ENCODE results near the gene TBCE. TPM values are rescaled to one million over a fixed set of nuclear protein-coding genes. Genes with fewer than 3 reads are reported as not detected.

TBCE gene
- total RNA-seq, 1 donor from 2014 or later, result 12.1 TPM

DNA sequence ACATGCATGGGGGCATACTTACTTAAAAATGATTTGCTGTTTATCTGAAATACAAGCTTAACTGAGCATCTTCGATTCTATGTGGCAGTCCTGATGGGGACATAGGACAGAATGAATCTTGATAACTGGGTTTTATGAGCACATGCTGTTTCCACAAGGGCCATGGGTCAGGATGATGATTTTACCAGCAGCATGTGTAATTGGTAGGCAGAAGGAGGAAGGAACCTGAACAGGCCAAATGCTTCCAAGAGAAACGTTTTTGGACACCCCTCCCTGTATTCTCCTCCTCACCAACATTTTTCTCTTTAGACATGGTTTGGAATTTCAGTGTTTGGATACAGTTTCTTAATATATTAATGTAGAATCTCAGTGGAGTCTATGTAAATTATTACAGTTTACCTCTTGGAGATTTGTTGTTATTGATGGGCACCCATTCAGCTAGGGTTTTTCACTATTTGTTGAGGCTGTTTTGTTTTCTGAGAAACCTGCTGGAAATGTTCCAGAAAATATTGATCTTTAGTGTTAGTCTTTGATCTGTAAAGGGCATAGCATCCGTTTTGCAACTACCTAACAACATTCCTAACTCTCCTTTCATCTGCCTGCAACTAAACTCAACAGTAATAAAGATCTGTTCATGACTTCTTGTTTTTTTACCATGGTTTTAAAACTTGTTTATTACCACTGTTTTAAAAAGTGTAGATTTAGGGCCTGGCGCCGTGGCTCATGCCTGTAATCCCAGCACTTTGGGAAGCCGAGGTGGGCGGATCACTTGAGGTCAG lies 42.0 kb downstream of the TBCE start:
- DNase-seq (ENCODE audit: low read depth in 2 of 2), result no peak

DNA sequence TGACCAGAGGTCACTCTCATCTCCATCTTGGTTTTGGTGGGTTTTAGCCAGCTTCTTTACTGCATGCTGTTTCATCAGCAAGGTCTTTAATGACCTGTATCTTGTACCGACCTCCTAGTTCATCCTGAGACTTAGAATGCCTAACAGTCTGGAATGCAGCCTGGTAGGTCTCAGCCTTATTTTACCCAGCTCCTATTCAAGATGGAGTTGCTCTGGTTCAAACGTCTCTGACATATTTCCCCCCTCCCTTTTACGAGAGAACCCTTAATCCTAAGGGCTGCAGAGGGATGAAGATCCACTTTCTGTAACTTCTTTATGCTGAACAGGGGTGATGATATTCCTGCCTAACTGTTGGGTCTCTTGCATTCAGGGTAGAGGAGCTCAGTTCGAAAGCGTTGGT lies 43.2 kb downstream of the TBCE start:
- DNase-seq (ENCODE audit: low read depth in 2 of 2), result no peak

DNA sequence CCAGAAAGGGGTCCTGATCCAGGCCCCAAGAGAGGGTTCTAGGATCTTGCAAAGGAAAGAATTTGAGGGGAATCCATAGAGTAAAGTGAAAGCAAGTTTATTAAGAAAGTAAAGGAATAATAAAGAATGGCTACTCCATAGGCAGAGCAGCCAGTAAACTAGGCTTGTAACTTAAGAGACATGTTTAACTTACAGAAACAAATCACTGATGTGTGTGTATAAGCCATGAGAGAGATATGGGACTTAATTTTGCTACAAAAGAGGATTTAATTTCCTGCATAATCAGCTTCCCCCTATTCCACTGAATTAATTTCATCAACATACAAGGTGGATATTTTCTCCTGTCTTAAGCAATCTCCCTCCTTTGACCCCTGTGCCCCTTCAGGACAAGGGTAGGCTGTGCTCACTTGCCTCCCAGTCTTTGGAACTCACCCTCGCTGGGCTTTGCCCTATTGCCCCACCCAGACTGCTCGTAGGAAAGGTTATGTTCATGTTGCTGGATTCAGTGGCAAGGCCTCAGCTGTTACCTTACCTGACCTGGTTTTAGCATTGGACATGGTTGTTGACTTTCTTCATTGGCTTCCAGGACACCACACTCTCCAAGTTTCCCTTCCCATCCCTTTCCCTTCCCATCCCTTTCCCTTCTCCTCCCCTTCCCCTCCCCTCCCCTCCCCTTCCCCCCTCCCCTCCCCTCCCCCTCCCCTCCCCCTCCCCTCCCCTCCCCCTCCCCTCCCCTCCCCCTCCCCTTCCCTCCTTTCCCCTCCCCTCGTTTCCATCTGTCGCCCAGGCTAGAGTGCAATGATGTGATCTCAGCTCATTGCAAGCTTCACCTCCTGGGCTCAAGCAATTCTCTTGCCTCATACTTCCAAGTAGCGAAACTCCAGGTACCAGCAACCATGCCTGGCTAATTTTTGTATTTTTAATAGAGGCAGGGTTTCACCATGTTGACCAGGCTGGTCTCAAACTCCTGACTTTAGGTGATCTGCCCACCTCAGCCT lies 44.6 kb downstream of the TBCE start:
- no peak for DNase-seq (ENCODE audit: low read depth in 2 of 2)

DNA sequence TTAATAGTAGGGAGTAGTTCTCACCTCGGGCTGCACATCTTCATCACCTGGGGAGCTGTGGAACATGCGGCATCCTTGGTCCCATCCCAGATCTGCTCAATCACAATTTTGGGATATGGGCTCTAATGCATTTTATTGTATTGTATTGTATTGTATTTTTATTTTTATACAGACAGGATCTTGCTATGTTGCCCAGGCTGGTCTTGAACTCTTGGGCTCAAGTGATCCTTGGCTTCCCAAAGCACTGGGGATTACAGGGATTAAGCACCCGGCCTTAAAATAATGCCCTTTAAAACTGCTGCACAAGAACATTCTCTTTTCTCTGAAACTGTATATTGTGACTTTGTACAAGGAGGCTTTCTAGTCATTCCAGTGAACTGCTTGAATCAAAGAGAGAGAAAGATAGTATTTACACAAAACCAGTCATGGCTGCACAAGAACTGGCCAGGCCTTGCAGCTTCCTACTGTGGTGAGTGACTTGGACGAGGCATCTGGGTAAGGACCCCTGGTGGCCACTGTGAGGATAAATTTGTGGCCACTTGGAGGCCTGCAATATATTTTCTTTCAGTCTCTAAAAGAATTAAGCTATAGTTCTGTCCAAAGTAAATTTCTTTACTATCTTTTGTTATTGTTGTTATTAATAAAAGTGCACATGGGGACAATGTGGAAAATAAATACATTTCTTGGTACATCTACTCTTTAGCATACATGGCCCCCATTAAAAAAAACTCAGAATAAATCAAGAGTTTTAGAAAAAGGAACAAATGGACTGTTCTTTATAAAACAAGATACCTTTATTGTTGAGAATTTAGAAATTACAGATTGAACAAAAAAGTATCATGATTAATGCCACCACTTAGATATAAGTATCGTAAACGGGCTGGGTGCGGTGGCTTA lies 48.0 kb downstream of the TBCE start:
- DNase-seq (ENCODE audit: low read depth in 2 of 2), result peak; percentile 84 to 87

DNA sequence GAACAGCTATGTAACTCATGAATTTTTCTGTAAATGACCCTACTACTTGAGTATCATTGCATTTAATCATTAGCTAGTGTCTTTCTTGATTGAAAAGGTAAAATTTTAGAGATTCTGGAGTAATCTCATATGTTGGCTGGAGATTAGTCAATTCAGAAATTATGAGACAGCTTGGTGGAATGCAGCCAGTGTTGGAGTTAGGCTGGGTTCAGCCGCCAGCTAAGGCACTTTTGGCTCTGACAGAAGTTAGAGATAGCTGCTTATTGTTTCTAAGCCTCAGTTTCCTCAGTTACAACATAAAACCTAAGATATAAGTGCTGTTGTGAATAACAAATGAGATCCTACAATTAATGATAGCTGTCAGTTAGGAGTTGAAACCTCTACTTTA lies 49.4 kb downstream of the TBCE start:
- peak in 1 of 2 donors; percentile 7 for DNase-seq (ENCODE audit: low read depth in 2 of 2)

DNA sequence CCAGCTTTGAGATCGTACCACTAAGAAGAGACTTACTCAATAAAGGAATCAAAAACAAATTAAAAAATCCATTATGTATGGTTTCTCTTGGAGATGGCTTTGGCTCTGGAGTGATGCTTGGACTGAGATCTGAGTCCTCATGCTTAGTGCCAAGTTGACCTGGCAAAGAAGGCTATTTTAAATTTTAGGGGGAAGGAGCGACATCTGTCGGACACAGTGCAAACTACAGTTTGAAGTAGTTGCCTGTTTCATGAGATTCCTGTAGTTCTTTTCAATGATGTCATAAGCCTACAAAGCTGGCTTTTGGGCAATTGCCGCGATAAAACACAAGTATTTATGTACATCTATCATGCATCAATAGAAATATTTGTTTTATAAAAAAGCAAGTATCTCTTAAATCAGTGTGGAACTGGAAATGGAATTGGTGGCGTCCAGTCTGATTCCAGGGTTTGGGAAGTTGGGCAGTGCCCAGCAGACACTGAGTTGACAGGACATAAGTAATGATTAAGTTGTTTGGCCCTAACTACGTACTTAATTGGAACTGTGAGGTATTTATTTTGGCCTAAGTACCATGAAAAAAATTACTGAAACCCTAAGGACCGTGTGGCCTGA lies 50.0 kb downstream of the TBCE start:
- DNase-seq (ENCODE audit: low read depth in 2 of 2), result peak; percentile 77 to 81

DNA sequence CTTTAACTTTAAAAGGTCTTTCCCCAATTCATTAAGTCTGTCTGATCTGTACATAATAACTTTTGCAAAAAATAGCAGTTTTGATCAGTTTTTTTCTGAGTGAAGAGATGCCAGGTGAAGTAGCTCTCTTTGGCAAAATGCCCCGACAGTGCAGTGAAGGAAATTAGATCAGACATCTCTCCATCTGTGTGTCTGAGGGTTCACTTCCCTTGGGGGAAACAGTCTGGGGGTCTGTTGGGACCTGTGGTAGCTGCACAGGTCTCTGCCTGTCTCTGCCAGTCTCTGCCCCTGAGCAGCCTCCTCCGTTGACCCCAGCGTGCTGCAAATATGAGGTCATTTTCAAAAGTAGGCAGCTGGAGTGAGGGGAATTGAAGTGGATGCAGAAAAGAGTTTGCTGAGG lies 54.5 kb downstream of the TBCE start:
- peak in 1 of 2 donors; percentile 6 for DNase-seq (ENCODE audit: low read depth in 2 of 2)

DNA sequence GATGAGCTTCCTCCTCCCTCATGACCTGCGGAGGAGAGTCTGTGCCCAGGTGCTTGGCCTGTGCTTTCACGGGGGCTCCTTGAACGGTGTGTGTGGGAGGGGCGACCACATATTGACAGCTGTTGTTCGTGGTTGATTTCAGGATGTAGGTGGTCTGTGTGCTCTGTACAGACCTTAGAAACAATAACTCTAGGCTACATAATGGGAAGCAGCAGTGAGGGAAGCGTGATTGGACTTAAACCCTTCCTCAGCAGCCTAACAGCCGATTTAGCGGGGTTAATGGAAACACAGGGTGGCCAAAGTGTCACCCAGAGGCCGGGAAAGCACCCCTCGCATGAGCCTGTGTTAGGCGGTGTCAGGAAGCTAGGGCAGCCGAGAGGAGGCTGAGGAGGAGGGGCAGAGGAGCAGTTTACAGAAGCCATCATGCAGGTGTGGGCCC lies 56.0 kb downstream of the TBCE start:
- DNase-seq (ENCODE audit: low read depth in 2 of 2), result no peak

DNA sequence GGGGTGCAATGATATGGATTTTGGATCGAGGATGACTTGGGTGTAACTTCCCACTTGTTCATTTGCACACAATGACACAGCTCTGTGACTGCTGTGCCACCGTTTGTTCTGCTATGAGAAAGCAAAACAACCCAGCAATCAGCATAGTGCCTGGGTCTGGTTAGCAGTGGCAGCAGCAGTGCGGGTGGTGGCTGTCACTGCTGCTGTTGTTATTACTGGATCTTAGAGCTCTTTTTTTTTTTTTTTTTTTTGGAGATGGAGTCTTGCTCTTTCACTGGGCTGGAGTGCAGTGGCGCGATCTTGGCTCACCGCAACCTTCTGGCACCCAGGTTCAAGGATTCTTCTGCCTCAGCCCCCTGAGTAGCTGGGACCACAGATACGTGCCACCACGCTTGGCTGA lies 56.9 kb downstream of the TBCE start:
- no peak for DNase-seq (ENCODE audit: low read depth in 2 of 2)

DNA sequence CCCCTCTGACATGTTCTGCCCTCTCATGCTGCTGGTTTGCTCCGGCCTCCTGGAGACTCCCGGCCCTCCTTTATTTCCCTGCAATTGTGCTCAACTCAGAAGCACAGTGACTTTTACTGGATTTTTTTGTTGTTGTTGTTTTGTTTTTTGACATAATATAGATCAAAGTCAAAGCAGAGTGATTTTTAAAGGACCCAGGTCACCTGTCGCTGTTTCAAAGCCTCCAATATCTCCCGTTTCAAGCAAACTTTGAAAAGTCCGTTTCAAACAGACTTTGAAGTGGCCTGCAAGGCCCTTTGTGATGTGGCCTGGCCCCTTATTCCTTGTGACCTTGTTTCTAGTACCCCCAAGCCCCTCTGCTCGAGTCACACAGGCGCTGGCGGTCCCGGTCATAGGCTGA lies 58.1 kb downstream of the TBCE start:
- no peak for DNase-seq (ENCODE audit: low read depth in 2 of 2)

DNA sequence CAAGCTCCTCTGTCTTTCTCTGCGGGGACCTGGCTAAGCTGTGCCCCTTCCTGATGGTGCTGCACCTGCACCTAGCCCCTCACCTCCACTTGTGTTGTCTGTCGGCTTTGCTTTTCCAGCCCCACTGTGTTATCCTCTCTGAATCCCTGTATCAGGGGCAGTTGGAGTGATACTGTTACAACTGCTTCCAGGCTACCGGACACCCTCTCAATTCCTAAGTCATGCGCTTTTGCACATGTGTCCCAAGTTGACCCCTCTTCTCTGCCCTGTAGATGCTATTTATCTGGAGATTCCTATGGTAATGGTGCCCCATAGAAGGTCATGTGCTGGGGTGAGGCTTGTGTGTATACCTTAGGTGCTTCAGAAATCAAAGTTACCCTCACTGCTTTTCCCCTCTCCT lies 58.9 kb downstream of the TBCE start:
- DNase-seq (ENCODE audit: low read depth in 2 of 2), result no peak

DNA sequence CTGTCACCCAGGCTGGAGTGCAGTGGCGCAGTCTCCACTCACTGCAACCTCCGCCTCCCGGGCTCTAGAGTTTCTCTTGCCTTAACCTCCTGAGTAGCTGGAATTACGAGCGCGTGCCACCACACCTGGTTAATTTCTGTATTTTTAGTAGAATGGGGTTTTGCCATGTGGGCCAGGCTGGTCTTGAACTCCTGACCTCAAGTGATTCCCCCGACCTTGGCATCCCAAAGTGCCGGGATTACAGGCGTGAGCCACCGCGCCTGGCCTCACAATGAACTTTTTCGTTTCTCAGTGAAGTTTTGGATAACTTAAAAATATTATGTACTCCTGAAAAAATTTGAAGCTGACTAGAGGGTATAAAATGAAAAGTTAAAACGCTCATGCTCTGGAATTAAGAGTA lies 59.5 kb downstream of the TBCE start:
- DNase-seq (ENCODE audit: low read depth in 2 of 2), result no peak

DNA sequence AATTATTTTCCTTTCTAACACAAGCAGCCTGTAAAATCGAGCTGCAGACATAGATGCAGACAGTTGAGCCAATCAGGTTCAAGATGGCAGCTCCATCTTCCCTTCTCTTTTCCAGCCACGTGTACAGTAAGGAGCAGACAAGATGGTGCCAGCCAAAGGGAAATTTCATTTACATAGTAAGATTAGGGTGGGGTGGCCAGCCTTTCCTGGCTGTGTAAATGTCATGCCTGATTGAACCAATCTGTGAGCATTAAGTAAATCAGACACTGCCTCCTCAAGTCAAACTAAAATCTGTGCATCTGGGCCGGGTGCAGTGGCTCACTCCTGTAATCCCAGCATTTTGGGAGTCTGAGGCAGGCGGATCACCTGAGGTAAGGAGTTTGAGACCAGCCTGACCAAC lies 60.2 kb downstream of the TBCE start:
- no peak for DNase-seq (ENCODE audit: low read depth in 2 of 2)

DNA sequence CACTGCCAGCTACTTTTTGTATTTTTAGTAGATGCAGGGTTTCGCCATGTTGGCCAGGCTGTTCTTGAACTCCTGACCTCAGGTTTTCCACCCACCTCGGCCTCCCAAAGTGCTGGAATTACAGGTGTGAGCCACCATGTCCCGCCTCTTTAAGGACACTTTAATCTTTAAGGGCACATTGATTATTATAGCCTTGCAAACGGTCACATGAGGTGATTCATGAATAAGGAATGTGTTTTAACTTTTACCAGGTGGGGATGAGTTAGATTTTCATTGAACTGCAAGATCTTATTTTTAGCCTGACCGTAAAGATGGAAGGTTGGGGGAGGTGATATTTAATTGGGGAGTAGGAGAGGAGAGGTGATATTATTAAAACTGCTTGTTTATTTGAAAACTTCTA lies 61.9 kb downstream of the TBCE start:
- DNase-seq (ENCODE audit: low read depth in 2 of 2), result no peak

DNA sequence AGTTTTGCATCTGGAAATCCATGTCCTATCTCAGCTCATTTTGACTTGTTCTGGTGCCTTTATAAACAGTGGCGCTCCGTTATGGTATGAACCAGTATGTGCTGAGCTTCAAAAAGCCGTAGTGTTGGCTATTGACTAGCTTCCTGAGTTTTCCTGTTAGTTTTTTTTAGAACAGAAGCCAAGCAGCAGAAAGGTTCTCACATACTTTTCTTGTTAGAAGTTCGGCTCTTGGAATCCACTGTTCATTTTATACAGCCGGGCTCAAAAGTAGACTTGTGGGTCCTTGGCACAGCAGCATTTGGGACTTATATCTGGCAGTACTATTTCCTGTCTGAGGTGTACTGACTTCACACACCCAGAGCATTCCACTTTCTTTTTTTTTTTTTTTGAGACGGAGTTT lies 63.8 kb downstream of the TBCE start:
- peak; percentile 20 to 43 for DNase-seq (ENCODE audit: low read depth in 2 of 2)

DNA sequence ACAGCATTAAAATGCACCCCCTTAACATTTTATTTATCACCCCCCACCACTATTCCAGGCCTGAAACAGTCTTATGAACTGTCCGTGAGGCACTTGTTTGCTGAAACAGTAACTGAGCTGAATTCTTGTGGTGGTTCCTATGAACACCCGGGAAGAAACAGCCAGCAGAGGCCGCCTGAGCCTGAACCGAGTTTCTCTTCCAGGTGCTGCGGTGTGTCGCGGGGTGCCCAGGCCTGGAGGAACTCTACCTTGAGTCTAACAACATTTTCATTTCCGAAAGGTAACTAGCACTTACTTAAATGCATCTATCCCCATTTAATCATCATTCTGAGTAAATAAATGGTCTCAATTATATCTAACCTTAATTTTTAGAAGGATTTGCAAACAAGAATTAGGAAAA lies 66.8 kb downstream of the TBCE start:
- no peak for DNase-seq (ENCODE audit: low read depth in 2 of 2)

DNA sequence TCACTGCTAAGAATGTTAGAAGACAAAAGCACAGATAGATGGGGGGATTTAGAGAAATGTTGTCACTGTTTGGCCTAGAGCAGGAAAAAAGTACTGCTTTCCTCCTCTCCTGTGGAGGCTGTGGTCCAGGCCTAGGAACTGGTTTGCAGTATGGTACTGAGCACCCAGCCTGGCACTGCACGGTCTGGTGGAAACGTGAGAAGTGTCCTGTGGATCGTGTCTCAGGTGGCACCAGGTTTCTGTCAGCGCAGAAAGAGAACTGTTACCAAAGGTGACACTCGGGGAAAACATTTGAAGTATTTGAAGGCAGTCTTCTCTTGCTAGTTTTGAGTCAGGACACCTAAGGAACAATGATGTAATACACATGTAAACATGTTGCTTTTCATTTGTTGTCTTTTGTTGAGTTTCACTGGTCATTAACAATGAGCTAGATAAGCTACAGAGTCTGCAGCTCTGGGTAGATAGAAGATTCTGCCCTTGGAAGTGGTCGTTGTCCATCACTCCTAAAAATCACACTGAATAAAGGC lies 74.0 kb downstream of the TBCE start:
- DNase-seq (ENCODE audit: low read depth in 2 of 2), result no peak

DNA sequence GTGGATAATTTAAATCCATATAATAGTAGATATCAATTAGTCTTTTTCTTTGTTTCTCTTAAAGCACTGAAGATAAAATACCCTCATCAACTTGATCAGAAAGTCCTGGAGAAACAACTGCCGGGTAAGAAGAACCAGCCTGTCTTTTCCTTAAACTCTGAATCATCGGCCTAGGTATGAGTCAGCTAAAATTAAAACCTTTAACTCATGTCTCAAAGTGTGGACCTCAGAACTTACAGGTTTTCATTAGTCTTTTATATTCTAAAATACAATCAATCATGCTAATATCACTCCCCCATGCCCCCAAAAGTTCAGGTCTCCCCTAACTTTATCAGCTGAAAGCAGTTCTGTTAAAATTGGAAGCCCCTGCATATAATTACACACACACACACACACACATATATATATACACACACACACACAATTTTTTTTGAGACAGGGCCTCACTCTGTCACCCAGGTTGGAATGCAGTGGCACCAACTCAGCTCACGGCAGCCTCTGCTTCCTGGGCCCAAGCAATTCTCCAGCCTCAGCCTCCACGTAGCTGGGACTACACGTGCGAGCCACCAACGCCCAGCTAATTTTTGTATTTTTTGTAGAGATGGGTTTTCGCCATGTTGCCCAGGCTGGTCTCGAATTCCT lies 75.7 kb downstream of the TBCE start:
- peak in 1 of 2 donors; percentile 74 for DNase-seq (ENCODE audit: low read depth in 2 of 2)

DNA sequence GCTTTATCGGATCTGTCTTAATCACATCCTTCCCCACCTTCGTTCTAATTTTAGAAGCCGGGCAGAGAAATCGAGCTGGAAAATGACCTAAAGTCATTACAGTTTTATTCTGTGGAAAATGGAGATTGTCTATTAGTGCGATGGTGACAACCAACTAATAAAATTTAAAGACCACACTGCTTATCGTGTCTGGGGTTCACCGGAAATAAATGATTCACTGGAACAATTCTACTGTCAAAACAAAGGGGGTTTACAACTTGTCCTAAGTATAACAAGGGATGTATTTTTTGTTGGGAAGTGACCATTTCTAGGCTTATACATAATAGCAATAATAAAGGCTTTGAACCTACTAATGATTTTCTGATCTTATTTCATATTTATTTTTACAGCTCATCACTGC lies 81.4 kb downstream of the TBCE start:
- peak in 1 of 2 donors; percentile 76 for DNase-seq (ENCODE audit: low read depth in 2 of 2)

DNA sequence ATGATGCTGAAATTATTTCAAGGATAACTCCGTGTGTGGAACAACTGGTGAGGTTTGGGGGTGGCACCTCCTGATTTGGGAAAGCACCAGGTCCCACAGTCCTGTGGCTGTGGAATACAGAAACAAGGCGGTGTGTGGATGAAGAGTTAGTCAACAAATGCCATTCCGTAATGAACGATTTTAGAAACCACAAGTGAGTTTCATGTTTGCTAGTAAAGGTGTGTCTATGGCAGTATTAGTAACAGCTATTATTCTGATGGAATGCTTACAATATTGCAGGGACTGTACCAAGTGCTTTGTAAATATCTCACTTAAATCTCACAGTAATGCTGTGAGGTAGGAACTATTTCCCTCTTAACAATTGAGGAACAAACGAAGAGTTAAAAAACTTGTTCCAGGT lies 83.2 kb downstream of the TBCE start:
- no peak for DNase-seq (ENCODE audit: low read depth in 2 of 2)

Data from lung microvascular endothelial cell (primary cell).